ENCODE data around the gene TAF1C. TPM values are rescaled to one million over a fixed set of nuclear protein-coding genes. Genes with fewer than 3 reads are reported as not detected.

Gene TAF1C
- total RNA-seq, 1 donor from 2014 or later: 80.2 TPM

DNA sequence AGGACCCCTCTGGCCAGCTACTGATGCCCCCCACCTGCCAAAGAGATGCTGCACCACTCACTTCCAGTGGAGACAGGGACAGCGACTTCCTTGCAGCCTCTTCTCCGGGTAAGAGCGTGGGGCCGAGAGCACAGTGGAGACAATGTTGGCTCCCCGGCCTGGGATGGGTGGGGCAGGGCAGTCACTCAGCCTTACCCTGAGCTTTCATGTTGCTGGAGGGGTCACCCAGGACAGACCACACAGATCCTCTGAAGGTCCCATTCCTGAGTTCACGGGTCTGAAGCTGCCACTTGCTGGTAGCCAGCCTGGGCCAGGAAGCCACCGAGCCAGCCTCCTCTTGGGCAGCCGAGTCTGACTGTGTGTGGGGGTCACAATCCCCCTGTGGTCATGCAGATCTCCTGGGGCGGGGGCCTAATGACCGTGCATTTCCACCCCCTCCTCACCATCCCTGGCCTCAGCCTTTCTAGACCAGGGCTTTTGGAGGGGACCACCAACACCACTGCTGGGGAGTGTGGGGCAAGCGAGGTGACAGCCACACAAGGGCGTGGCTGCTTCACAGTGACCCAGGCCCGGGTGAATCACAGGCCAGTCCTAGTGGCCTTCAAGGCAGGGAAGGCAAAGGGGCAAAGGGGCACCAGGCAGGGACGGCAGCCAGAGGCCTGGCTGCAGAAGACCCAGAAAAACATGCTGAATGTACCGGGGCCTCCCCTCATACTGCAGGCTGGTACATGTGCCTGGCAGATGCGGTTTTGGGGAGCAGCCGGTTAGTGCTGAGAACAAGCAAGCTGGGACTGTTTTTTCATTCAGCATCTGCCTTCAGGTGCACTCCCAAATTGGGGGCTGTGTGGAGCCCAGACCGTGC is 10.4 kb downstream of the TAF1C start:
- Histone ChIP-seq H3K4me1 (peaks cover 31% of the 10 kb centered on the region), H3K9me3 (no peaks in the 10 kb centered on the region), H3K4me3 (no peak overlapping the region), H3K36me3 (peaks cover 36% of the 10 kb centered on the region), H3K27me3 (no peaks in the 10 kb centered on the region), H3K27ac (peak overlapping the region; percentile 88)
- peak; percentile 1 for ATAC-seq
- no peak for TF ChIP-seq CTCF (IDR thresholded peaks at IDR 0.05)
- DNase-seq: no peak
- intact Hi-C loops (cut with DNase I): no loop called here

GRCh38 chr16:84175350-84176081 is 11.3 kb downstream of the TAF1C start:
- peak; percentile 62 for TF ChIP-seq CTCF (IDR thresholded peaks at IDR 0.05)
- DNase-seq (no peak), ATAC-seq (peak; percentile 65)
- H3K27ac ChIP-seq: peak overlapping the region; percentile 88
- peaks cover 27% of the 10 kb centered on the region for H3K36me3 ChIP-seq
- intact Hi-C loops (cut with DNase I): no loop called here
- H3K4me1 ChIP-seq: peaks cover 31% of the 10 kb centered on the region
- H3K4me3 ChIP-seq: no peak overlapping the region
- H3K27me3 ChIP-seq: no peaks in the 10 kb centered on the region
- no peaks in the 10 kb centered on the region for H3K9me3 ChIP-seq

GRCh38 chr16:84174396-84174795 is 12.5 kb downstream of the TAF1C start:
- intact Hi-C loops (cut with DNase I): no loop called here
- no peaks in the 10 kb centered on the region for H3K9me3 ChIP-seq
- H3K4me1 ChIP-seq: peaks cover 31% of the 10 kb centered on the region
- no peak overlapping the region for H3K27ac ChIP-seq
- no peaks in the 10 kb centered on the region for H3K27me3 ChIP-seq
- H3K36me3 ChIP-seq: peaks cover 16% of the 10 kb centered on the region
- DNase-seq: no peak
- no peak for ATAC-seq
- TF ChIP-seq CTCF (IDR thresholded peaks at IDR 0.05): no peak
- no peak overlapping the region for H3K4me3 ChIP-seq

GRCh38 chr16:84169765-84170310 is 17.0 kb downstream of the TAF1C start:
- Histone ChIP-seq H3K4me1 (no peaks in the 10 kb centered on the region), H3K27me3 (peaks cover 10% of the 10 kb centered on the region), H3K27ac (no peak overlapping the region), H3K36me3 (no peaks in the 10 kb centered on the region), H3K4me3 (no peak overlapping the region), H3K9me3 (no peaks in the 10 kb centered on the region)
- no peak for TF ChIP-seq CTCF (IDR thresholded peaks at IDR 0.05)
- no peak for DNase-seq
- intact Hi-C loops (cut with DNase I): no loop called here
- ATAC-seq: peak; percentile 24

DNA sequence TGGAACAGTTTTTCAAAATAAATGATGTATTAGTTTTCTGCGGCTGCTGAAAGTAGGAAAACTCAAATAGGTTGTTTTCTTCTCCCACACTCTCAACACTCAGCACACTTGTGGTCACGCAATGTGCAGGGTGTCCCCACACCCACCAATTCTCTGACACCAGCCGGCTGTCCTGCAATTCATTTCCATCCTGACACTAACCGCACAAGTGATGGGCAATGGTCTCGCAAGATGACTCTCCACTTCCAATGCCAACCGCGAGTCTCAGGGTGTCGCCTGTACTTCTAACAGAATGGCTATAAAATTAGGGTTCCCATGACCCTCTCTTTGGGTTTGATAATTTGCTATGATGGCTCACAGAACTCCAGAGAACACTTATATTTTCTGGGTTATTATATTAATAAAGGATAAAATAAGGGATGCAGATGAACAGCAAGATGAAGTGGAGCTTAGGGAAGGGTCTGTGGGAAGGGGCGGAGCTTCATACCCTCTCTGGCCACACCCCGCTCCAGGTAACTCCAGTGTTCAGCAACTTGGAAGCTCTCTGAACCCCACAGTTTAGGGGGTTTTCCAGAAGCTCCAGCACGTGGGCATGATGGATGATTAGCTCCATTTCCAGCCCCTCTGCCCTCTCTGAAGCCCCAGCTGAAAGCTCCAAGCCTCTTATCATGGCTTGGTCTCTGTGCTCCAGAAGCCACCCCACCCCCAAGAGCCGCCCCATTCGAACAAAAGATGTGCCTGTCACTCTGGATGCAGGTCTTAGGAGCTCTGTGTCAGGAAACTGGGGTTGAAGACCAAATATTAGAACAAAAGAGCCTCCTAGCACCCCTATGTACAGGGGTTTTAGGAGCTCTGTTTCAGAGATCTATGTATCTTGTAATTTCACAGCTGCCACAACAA is 19.8 kb downstream of the TAF1C start:
- TF ChIP-seq CTCF (IDR thresholded peaks at IDR 0.05): no peak
- no peaks in the 10 kb centered on the region for H3K4me1 ChIP-seq
- no peak overlapping the region for H3K27ac ChIP-seq
- H3K27me3 ChIP-seq: peaks cover 10% of the 10 kb centered on the region
- no peak for DNase-seq
- intact Hi-C loops (cut with DNase I): no loop called here
- H3K4me3 ChIP-seq: no peak overlapping the region
- no peak for ATAC-seq
- H3K36me3 ChIP-seq: no peaks in the 10 kb centered on the region
- no peaks in the 10 kb centered on the region for H3K9me3 ChIP-seq
